ENCODE data around the gene TMEM25. TPM values are rescaled to one million over a fixed set of nuclear protein-coding genes. Genes with fewer than 3 reads are reported as not detected.

TMEM25 gene
- total RNA-seq, 1 experiment from 2014 or later = 0.79 TPM

- CTCF ChIA-PET = interaction anchor here (1.2 kb wide), 1 partner anchor 11 kb away, joined by 4 read pairs; no protein-coding TSS in a partner anchor
- H3K27ac Mint-ChIP-seq (ENCODE audit: low read depth, unreplicated experiment) = no peak overlapping the region
- no peaks in the 10 kb centered on the region for H3K9me3 Mint-ChIP-seq (ENCODE audit: unreplicated experiment)
- H3K27me3 Mint-ChIP-seq (ENCODE audit: insufficient read depth, unreplicated experiment) = no peaks in the 10 kb centered on the region
- no TSS peak for BruUV-seq (replicated peaks)
- intact Hi-C loops (cut with micrococcal nuclease) = no loop called here
- H3K36me3 Mint-ChIP-seq (ENCODE audit: insufficient read depth, unreplicated experiment) = peaks cover 62% of the 10 kb centered on the region
- H3K4me3 Mint-ChIP-seq (ENCODE audit: unreplicated experiment) = no peak overlapping the region
- no peak for TF ChIP-seq CTCF (IDR thresholded peaks at IDR 0.05; ENCODE audit: unreplicated experiment)
- H3K4me1 Mint-ChIP-seq (ENCODE audit: insufficient read depth, unreplicated experiment) = peaks cover 2% of the 10 kb centered on the region
- no peak for DNase-seq (ENCODE audit: unreplicated experiment)
- POLR2A ChIA-PET = interaction anchor here (0.6 kb wide), 1 partner anchor 32 kb away, joined by 3 read pairs; no protein-coding TSS in a partner anchor
Measured at GRCh38 chr11:118581057-118581456, 50.1 kb downstream of the TMEM25 start.

Other genes starting within 250 kb of the TMEM25 start
- gene CD3E, start 226.5 kb upstream of the TMEM25 start, total RNA-seq (2022) = not detected in 2 replicates
- not detected in 2 replicates for gene CD3D, start 188.5 kb upstream of the TMEM25 start, total RNA-seq (2022)
- not detected in 2 replicates for gene CD3G, start 186.8 kb upstream of the TMEM25 start, total RNA-seq (2022)
- gene UBE4A, start 171.6 kb upstream of the TMEM25 start, total RNA-seq (2022) = 41.0 and 47.7 TPM in 2 replicates
- 197 and 210 TPM in 2 replicates for gene ATP5MG, start 129.6 kb upstream of the TMEM25 start, total RNA-seq (2022)
- gene KMT2A, start 94.7 kb upstream of the TMEM25 start, total RNA-seq (2022) = 52.0 and 62.9 TPM in 2 replicates
- gene TTC36, start 3.7 kb upstream of the TMEM25 start, total RNA-seq (2022) = 0.52 and 0.63 TPM in 2 replicates
- gene IFT46, start 34.7 kb downstream of the TMEM25 start, total RNA-seq (2022) = 21.3 and 24.3 TPM in 2 replicates
- gene ARCN1, start 41.2 kb downstream of the TMEM25 start, total RNA-seq (2022) = 157 and 164 TPM in 2 replicates
- 31.1 and 36.2 TPM in 2 replicates for gene PHLDB1, start 76.4 kb downstream of the TMEM25 start, total RNA-seq (2022)
- not detected in 2 replicates for gene TREH, start 148.5 kb downstream of the TMEM25 start, total RNA-seq (2022)

Data from MCF 10A (cell line).